SU-DHL-6 (cell line): ENCODE measurements around the gene TMEM258.

Source experiments
- H2AFZ ChIP-seq: fragments of 200-600 bp; sonication (generic); 2 replicates; pipeline ENCODE4 v1.6.1; 2014; ENCODE audit warnings: low read depth, mild to moderate bottlenecking, moderate library complexity, mixed read lengths, antibody characterized with exemption, low read length; ENCODE audit not compliant: severe bottlenecking
- H3F3A ChIP-seq: fragments of 200-600 bp; shearing (Covaris generic); 2 replicates; pipeline ENCODE4 v1.6.0; 2016; ENCODE audit warnings: antibody characterized with exemption, mild to moderate bottlenecking; ENCODE audit not compliant: insufficient read depth
- H3K27ac ChIP-seq: fragments of 200-600 bp; sonication (generic); 2 replicates; pipeline ENCODE4 v1.5.1; 2016; ENCODE audit warnings: low read depth, mild to moderate bottlenecking, low read length, moderate library complexity, mixed read lengths
- H3K27me3 ChIP-seq: fragments of 200-600 bp; sonication (generic), shearing (Covaris generic); 2 replicates; pipeline ENCODE4 v1.6.0; 2014; ENCODE audit warnings: mild to moderate bottlenecking, low read length
- H3K36me3 ChIP-seq: fragments of 200-600 bp; sonication (generic); 2 replicates; pipeline ENCODE4 v1.6.1; 2014; ENCODE audit warnings: mild to moderate bottlenecking, low read length, mixed read lengths
- H3K4me2 ChIP-seq: fragments of 300-600, 200-600 bp; shearing (Covaris generic), sonication (generic); 2 replicates; pipeline ENCODE4 v1.6.0; 2014; ENCODE audit warnings: low read length, low read depth, mild to moderate bottlenecking; ENCODE audit not compliant: poor library complexity, severe bottlenecking
- H3K4me3 ChIP-seq: fragments of 200-600 bp; sonication (generic); 2 replicates; pipeline ENCODE4 v1.5.1; 2014; ENCODE audit warnings: antibody characterized with exemption, low read length, mild to moderate bottlenecking, mixed read lengths; ENCODE audit not compliant: insufficient read depth, poor library complexity, severe bottlenecking
- H3K79me2 ChIP-seq: fragments of 200-600 bp; sonication (generic); 2 replicates; pipeline ENCODE4 v1.6.1; 2014; ENCODE audit warnings: mild to moderate bottlenecking, low read length, moderate library complexity; ENCODE audit not compliant: insufficient read depth
- H3K9ac ChIP-seq: fragments of 200-600 bp; sonication (generic); 2 replicates; pipeline ENCODE4 v1.7.0; 2014; ENCODE audit warnings: mild to moderate bottlenecking, low read length
- H3K9me2 ChIP-seq: fragments of 200-600 bp; sonication (generic); replicated peaks from 2 replicates; pipeline ENCODE4 v1.6.1; 2014; ENCODE audit warnings: low read length; ENCODE audit not compliant: insufficient read depth
- H3K9me3 ChIP-seq: fragments of 200-600 bp; sonication (generic); 2 replicates; pipeline ENCODE4 v1.6.1; 2014; ENCODE audit warnings: low read length, mixed read lengths; ENCODE audit not compliant: insufficient read depth
- H4K20me1 ChIP-seq: fragments of 200-600 bp; sonication (generic); 2 replicates; pipeline ENCODE4 v1.6.1; 2014; ENCODE audit warnings: low read depth, mild to moderate bottlenecking, antibody characterized with exemption, low read length, moderate library complexity, mixed read lengths
- EZH2phosphoT487 ChIP-seq: fragments of 200-600 bp; sonication (generic), shearing (Covaris generic); conservative IDR thresholded peaks from 2 replicates; pipeline ENCODE4 v1.6.1; 2018; ENCODE audit warnings: mild to moderate bottlenecking, antibody characterized with exemption, low read length, moderate library complexity, mixed read lengths
- TF ChIP-seq, protein P1 (sequence below): fragments of 200-600 bp; sonication (generic); IDR thresholded peaks from one replicate; pipeline ENCODE4 v1.5.1; 2017; ENCODE audit warnings: antibody characterized with exemption, mild to moderate bottlenecking, low read length, moderate library complexity; ENCODE audit not compliant: insufficient read depth, poor library complexity, severe bottlenecking

The TMEM258 gene

DNA sequence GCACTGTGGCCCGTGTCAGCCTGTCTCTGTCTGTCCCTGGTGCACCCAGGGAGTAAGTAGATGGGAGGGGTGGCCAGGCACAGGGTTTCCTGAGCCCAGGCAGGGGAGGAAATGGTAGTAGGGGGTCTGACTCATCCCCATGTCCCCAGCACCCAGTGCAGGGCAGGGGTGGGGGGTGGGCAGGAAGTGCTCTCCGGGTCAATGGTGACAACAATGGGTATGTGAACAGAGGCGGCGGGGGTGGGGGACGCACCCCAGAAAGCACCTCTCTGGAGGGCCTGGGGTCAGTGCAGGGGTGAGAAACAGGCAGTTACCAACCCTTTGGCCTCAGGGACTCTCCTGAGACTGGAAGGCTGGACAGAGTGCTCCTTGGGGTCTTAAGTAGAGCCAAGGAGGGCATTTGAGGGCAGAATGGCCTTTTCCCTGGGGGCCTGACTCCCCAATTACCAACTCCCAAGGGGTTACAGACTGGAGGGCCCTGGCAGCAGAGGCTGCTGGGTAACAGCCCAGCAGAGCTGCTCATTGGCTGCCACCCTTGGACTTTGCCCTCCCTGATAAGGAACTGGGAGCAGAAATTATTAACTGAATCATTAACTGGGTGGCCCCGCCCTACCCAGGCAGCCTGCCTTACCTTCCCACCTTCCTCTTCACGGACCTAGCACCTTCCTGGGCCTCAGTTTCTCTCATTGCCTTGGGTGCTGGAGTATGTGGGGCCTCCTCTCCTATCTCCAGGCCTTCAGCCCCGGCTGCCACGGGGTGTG, 35.8 kb downstream of the TMEM258 start:
- Histone ChIP-seq H3K27me3 (no peaks in the 10 kb centered on the region), H3K9me3 (no peaks in the 10 kb centered on the region), H3K4me2 (no peak overlapping the region), H2AFZ (no peak overlapping the region), H3K9me2 (no peaks in the 10 kb centered on the region), H3K36me3 (no peaks in the 10 kb centered on the region), H3F3A (no peaks in the 10 kb centered on the region), H3K79me2 (no peaks in the 10 kb centered on the region), H3K4me3 (no peak overlapping the region), H3K9ac (no peak overlapping the region), H3K27ac (no peak overlapping the region), H4K20me1 (no peaks in the 10 kb centered on the region)
- TF ChIP-seq, protein P1, sequence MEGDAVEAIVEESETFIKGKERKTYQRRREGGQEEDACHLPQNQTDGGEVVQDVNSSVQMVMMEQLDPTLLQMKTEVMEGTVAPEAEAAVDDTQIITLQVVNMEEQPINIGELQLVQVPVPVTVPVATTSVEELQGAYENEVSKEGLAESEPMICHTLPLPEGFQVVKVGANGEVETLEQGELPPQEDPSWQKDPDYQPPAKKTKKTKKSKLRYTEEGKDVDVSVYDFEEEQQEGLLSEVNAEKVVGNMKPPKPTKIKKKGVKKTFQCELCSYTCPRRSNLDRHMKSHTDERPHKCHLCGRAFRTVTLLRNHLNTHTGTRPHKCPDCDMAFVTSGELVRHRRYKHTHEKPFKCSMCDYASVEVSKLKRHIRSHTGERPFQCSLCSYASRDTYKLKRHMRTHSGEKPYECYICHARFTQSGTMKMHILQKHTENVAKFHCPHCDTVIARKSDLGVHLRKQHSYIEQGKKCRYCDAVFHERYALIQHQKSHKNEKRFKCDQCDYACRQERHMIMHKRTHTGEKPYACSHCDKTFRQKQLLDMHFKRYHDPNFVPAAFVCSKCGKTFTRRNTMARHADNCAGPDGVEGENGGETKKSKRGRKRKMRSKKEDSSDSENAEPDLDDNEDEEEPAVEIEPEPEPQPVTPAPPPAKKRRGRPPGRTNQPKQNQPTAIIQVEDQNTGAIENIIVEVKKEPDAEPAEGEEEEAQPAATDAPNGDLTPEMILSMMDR: no peak
- TF ChIP-seq EZH2phosphoT487: no peak

DNA sequence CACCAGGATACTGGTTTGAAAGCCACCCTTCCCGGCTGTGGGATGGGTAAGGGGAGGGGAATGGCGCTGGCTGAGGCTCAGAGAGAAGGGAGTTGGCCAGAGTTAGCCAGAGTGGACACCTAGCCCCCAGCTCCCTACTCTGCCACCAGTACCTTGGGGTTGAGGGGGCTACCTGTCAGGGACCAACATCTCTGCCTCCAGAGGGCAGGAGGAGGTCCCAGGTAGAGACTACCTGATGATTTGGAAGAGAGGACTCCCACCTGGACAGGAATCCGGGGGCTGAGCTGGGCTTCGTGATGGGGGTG, 36.3 kb downstream of the TMEM258 start:
- no peaks in the 10 kb centered on the region for H3K9me2 ChIP-seq
- no peaks in the 10 kb centered on the region for H4K20me1 ChIP-seq
- no peaks in the 10 kb centered on the region for H3K79me2 ChIP-seq
- TF ChIP-seq EZH2phosphoT487: no peak
- TF ChIP-seq, protein P1: no peak
- no peak overlapping the region for H2AFZ ChIP-seq
- H3K36me3 ChIP-seq: no peaks in the 10 kb centered on the region
- H3K9me3 ChIP-seq: no peaks in the 10 kb centered on the region
- H3F3A ChIP-seq: no peaks in the 10 kb centered on the region
- H3K4me3 ChIP-seq: no peak overlapping the region
- H3K27me3 ChIP-seq: no peaks in the 10 kb centered on the region
- H3K4me2 ChIP-seq: no peak overlapping the region
- no peak overlapping the region for H3K9ac ChIP-seq
- no peak overlapping the region for H3K27ac ChIP-seq

DNA sequence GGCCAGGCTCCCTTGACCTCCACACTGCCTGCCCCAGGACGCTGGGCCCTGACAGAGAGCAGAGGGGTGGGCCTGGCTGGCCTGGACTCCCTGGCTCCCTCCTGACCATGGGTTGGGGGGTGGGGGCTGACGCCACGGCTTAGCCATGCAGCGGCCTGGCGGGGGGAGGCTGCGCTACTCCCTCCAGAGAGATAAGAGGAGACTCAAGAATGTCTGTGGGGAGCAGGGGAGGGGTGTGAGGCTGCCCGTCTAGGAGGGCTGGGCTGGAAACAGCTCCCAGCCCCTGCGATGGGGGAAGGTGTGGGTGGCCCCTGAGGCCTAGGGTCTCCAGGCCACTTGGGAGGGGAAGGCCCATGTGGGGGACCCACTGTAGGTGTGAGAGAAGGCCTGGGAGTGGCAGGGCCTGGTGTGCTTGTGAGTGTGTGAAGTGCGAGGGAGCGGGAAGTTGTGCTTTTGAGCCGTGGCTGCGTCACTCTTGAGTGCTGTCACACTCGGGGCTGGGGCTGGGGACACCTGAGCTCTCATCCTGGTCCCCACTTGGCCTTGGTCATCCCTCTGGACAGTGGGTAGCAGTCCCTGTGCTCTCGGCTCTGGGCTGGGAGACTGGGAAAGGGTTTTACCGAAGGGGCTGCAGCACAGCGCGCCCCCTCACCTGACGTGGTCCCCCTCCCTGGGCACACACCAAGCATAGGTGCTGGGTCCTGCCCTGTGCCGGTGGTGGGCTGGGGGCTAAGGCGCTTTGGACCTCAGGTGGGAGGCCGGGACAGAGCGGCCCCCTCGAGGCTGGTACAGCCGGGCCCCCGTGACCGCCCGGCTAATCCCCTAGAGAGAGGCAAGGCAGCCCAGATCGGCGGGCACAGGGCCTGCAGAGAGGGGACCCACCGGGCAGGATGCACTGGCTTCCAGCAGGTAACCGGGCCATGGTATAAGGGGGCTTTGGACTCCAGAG, 37.6 kb downstream of the TMEM258 start:
- no peaks in the 10 kb centered on the region for H3K9me2 ChIP-seq
- TF ChIP-seq EZH2phosphoT487: no peak
- TF ChIP-seq, protein P1: no peak
- no peak overlapping the region for H3K9ac ChIP-seq

More for the DNA sequence above, 37.6 kb downstream of the TMEM258 start:
- Histone ChIP-seq H3F3A (no peaks in the 10 kb centered on the region), H3K9me3 (no peaks in the 10 kb centered on the region), H2AFZ (no peak overlapping the region), H3K4me3 (no peak overlapping the region), H4K20me1 (no peaks in the 10 kb centered on the region), H3K4me2 (no peak overlapping the region), H3K27ac (no peak overlapping the region), H3K36me3 (no peaks in the 10 kb centered on the region), H3K27me3 (no peaks in the 10 kb centered on the region), H3K79me2 (no peaks in the 10 kb centered on the region)
